SJSA1 (cell line): ENCODE results near the gene HTRA1. TPM values are rescaled to one million over a fixed set of nuclear protein-coding genes. Genes with fewer than 3 reads are reported as not detected.

ENCODE experiments used
- DNase-seq, 2 experiments: peaks; one replicate each; pipeline ENCODE4 v3.0.0-alpha.2; 2015 to 2020; ENCODE audit warnings: low spot score in 2 of 2, low read depth in 1 of 2
- H3K27ac ChIP-seq: fragments of 250-450 bp; sonication (Bioruptor Pico); 2 replicates; pipeline ENCODE4 v1.5.1; 2020; ENCODE audit warnings: mild to moderate bottlenecking, moderate library complexity
- H3K27me3 ChIP-seq: fragments of 250-450 bp; sonication (Bioruptor Pico); replicated peaks from 2 replicates; pipeline ENCODE4 v1.5.1; 2020; ENCODE audit warnings: mild to moderate bottlenecking, moderate library complexity
- H3K36me3 ChIP-seq: fragments of 250-450 bp; sonication (Bioruptor Pico); 2 replicates; pipeline ENCODE4 v1.5.1; 2020; ENCODE audit warnings: mild to moderate bottlenecking
- H3K4me1 ChIP-seq: fragments of 250-450 bp; sonication (Bioruptor Pico); replicated peaks from 2 replicates; pipeline ENCODE4 v1.6.1; 2021; ENCODE audit warnings: mild to moderate bottlenecking
- H3K4me3 ChIP-seq: fragments of 250-450 bp; sonication (Bioruptor Pico); 2 replicates; pipeline ENCODE4 v1.5.1; 2020; ENCODE audit warnings: mild to moderate bottlenecking
- H3K9me3 ChIP-seq: fragments of 250-450 bp; sonication (Bioruptor Pico); replicated peaks from 2 replicates; pipeline ENCODE4 v1.5.1; 2020; ENCODE audit warnings: mild to moderate bottlenecking
- total RNA-seq: library from RNA; depleted of rRNA; stranded (reverse); fragments of >200 nt; shearing (Covaris generic); gene quantifications from 2 replicates; pipeline ENCODE4 v1.2.3, GENCODE V29; 2014

The HTRA1 gene
- total RNA-seq, 1 experiment from 2014 or later, result 8.4 TPM

GRCh38 chr10:122541541-122542002 is 80.2 kb downstream of the HTRA1 start:
- Histone ChIP-seq H3K4me3 (no peak overlapping the region), H3K36me3 (no peaks in the 10 kb centered on the region), H3K27ac (no peak overlapping the region), H3K9me3 (0 out of 2 replicates have a peak, but pooled peaks cover 3% of the 10 kb centered on the region), H3K4me1 (no peaks in the 10 kb centered on the region), H3K27me3 (no peaks in the 10 kb centered on the region; the same call in 1 of the 2 replicates)
- DNase-seq, result no peak

- Histone ChIP-seq H3K9me3 (no peaks in the 10 kb centered on the region), H3K27ac (no peak overlapping the region), H3K36me3 (no peaks in the 10 kb centered on the region), H3K4me1 (no peaks in the 10 kb centered on the region), H3K4me3 (no peak overlapping the region), H3K27me3 (no peaks in the 10 kb centered on the region; the same call in 1 of the 2 replicates)
- DNase-seq, result no peak
Observed at GRCh38 chr10:122543676-122544445, 82.5 kb downstream of the HTRA1 start.

- no peaks in the 10 kb centered on the region for H3K4me1 ChIP-seq
- H3K4me3 ChIP-seq, result no peak overlapping the region
- no peaks in the 10 kb centered on the region for H3K9me3 ChIP-seq
- no peak for DNase-seq
- no peaks in the 10 kb centered on the region for H3K36me3 ChIP-seq
- H3K27ac ChIP-seq, result no peak overlapping the region
- no peaks in the 10 kb centered on the region; the same call in 1 of the 2 replicates for H3K27me3 ChIP-seq
Observed at GRCh38 chr10:122544493-122544892, 83.1 kb downstream of the HTRA1 start.

GRCh38 chr10:122546242-122546641 is 84.9 kb downstream of the HTRA1 start:
- DNase-seq, result no peak
- no peak overlapping the region for H3K4me3 ChIP-seq
- no peaks in the 10 kb centered on the region for H3K27me3 ChIP-seq
- no peaks in the 10 kb centered on the region for H3K9me3 ChIP-seq
- no peaks in the 10 kb centered on the region for H3K36me3 ChIP-seq
- H3K27ac ChIP-seq, result no peak overlapping the region
- H3K4me1 ChIP-seq, result no peaks in the 10 kb centered on the region

- no peaks in the 10 kb centered on the region for H3K4me1 ChIP-seq
- no peak overlapping the region for H3K27ac ChIP-seq
- no peak for DNase-seq
- H3K4me3 ChIP-seq, result no peak overlapping the region
- H3K36me3 ChIP-seq, result no peaks in the 10 kb centered on the region
- no peaks in the 10 kb centered on the region for H3K9me3 ChIP-seq
- H3K27me3 ChIP-seq, result no peaks in the 10 kb centered on the region
Observed at GRCh38 chr10:122548407-122549085, 87.2 kb downstream of the HTRA1 start.

- no peaks in the 10 kb centered on the region for H3K36me3 ChIP-seq
- DNase-seq, result no peak
- H3K27me3 ChIP-seq, result no peaks in the 10 kb centered on the region
- no peak overlapping the region for H3K4me3 ChIP-seq
- no peak overlapping the region for H3K27ac ChIP-seq
- no peaks in the 10 kb centered on the region for H3K4me1 ChIP-seq
- H3K9me3 ChIP-seq, result no peaks in the 10 kb centered on the region
Observed at GRCh38 chr10:122549636-122550035, 88.3 kb downstream of the HTRA1 start.

GRCh38 chr10:122550427-122550826 is 89.1 kb downstream of the HTRA1 start:
- Histone ChIP-seq H3K27ac (no peak overlapping the region), H3K9me3 (no peaks in the 10 kb centered on the region), H3K27me3 (no peaks in the 10 kb centered on the region), H3K4me3 (no peak overlapping the region), H3K4me1 (no peaks in the 10 kb centered on the region), H3K36me3 (no peaks in the 10 kb centered on the region)
- no peak for DNase-seq

GRCh38 chr10:122550983-122551382 is 89.6 kb downstream of the HTRA1 start:
- Histone ChIP-seq H3K27ac (no peak overlapping the region), H3K9me3 (no peaks in the 10 kb centered on the region), H3K36me3 (no peaks in the 10 kb centered on the region), H3K4me3 (no peak overlapping the region), H3K27me3 (no peaks in the 10 kb centered on the region), H3K4me1 (no peaks in the 10 kb centered on the region)
- no peak for DNase-seq

- H3K27ac ChIP-seq, result no peak overlapping the region
- no peaks in the 10 kb centered on the region for H3K27me3 ChIP-seq
- no peak for DNase-seq
- H3K4me3 ChIP-seq, result no peak overlapping the region
- no peaks in the 10 kb centered on the region for H3K9me3 ChIP-seq
- no peaks in the 10 kb centered on the region for H3K36me3 ChIP-seq
- H3K4me1 ChIP-seq, result no peaks in the 10 kb centered on the region
Observed at GRCh38 chr10:122551450-122551849, 90.1 kb downstream of the HTRA1 start.

GRCh38 chr10:122553341-122553740 is 92.0 kb downstream of the HTRA1 start:
- no peaks in the 10 kb centered on the region for H3K4me1 ChIP-seq
- DNase-seq, result no peak

GRCh38 chr10:122554131-122555036 is 93.0 kb downstream of the HTRA1 start:
- Histone ChIP-seq H3K4me1 (no peaks in the 10 kb centered on the region), H3K27ac (no peak overlapping the region), H3K36me3 (no peaks in the 10 kb centered on the region), H3K27me3 (no peaks in the 10 kb centered on the region), H3K9me3 (no peaks in the 10 kb centered on the region), H3K4me3 (no peak overlapping the region)
- DNase-seq, result no peak

More at GRCh38 chr10:122553341-122553740, 92.0 kb downstream of the HTRA1 start:
- H3K36me3 ChIP-seq, result no peaks in the 10 kb centered on the region
- H3K27me3 ChIP-seq, result no peaks in the 10 kb centered on the region
- H3K4me3 ChIP-seq, result no peak overlapping the region
- H3K27ac ChIP-seq, result no peak overlapping the region
- H3K9me3 ChIP-seq, result no peaks in the 10 kb centered on the region

- Histone ChIP-seq H3K27ac (no peak overlapping the region), H3K4me1 (no peaks in the 10 kb centered on the region), H3K9me3 (no peaks in the 10 kb centered on the region), H3K36me3 (no peaks in the 10 kb centered on the region), H3K4me3 (no peak overlapping the region), H3K27me3 (peaks cover 1% of the 10 kb centered on the region)
- DNase-seq, result no peak
Observed at GRCh38 chr10:122555442-122555841, 94.1 kb downstream of the HTRA1 start.

- H3K4me1 ChIP-seq, result no peaks in the 10 kb centered on the region
- no peak overlapping the region for H3K27ac ChIP-seq
- H3K27me3 ChIP-seq, result peaks cover 7% of the 10 kb centered on the region
- no peak for DNase-seq
- H3K4me3 ChIP-seq, result no peak overlapping the region
- no peaks in the 10 kb centered on the region for H3K9me3 ChIP-seq
- H3K36me3 ChIP-seq, result no peaks in the 10 kb centered on the region
Observed at GRCh38 chr10:122557516-122557915, 96.2 kb downstream of the HTRA1 start.
